Measurements from ENCODE around the gene PIP4K2A.
"Not testable (repeated sequence)": the region's sequence is repeated elsewhere in the genome, so short reads cannot be mapped to it uniquely, and the experiment has no call there.

Gene PIP4K2A

DNA sequence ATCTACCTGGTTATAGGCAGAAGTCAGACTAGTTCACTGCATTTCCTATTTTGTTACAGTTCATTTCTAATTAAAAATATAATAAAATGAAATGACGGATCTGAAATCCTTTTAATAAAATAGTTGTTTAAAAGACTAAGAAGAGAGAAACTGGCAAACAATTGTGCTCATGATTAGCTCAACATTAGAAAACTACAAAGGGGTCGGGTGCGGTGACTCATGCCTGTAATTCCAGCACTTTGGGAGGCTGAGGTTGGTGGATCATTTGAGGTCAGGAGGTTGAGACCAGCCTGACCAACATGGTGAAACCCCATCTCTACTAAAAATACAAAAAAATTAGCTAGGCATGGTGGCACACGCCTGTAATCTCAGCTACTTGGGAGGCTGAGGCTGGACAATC lies 27.3 kb upstream of the PIP4K2A start:
- H3K27me3 ChIP-seq (ENCODE audit: control insufficient read depth, insufficient read depth, low read length, poor library complexity, severe bottlenecking); H3K9me3 ChIP-seq (ENCODE audit: control insufficient read depth, low read length); H3K4me1 ChIP-seq (ENCODE audit: control insufficient read depth, insufficient read depth, low read length); H3K27ac ChIP-seq (ENCODE audit: insufficient read depth, low read depth, low read length, poor library complexity, severe bottlenecking); H3K36me3 ChIP-seq (ENCODE audit: control insufficient read depth, insufficient read depth, low read length); H3K4me3 ChIP-seq (ENCODE audit: insufficient read depth, low read depth, low read length): not testable (repeated sequence)
- WGBS, 2 experiments, result 92 to 96% methylated on average over 3 to 4 of the region's 4 CpGs

DNA sequence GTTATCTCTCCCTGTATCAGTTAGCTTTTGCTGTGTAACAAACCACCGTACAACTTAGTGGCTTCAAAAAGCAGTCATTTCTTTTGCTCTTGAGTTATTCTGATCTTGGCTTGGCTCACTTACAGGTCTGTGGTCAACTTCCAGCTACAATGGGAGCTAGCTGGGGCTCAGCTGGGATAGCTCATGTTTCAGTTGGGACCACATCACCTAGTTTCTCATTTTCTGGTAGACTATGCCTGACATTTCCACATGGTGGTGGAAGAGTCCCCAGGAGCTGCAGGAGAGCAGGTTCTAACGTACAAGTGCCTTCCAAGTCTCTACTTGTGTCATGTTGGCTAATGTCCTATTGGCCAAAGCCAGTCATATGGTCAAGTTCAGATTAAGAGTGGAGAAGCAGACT lies 25.8 kb upstream of the PIP4K2A start:
- Histone ChIP-seq H3K27ac (ENCODE audit: insufficient read depth, low read depth, low read length, poor library complexity, severe bottlenecking) (no peak overlapping the region), H3K9me3 (ENCODE audit: control insufficient read depth, low read length) (no peaks in the 10 kb centered on the region), H3K36me3 (ENCODE audit: control insufficient read depth, insufficient read depth, low read length) (no peaks in the 10 kb centered on the region), H3K4me3 (ENCODE audit: insufficient read depth, low read depth, low read length) (no peak overlapping the region), H3K27me3 (ENCODE audit: control insufficient read depth, insufficient read depth, low read length, poor library complexity, severe bottlenecking) (no peaks in the 10 kb centered on the region), H3K4me1 (ENCODE audit: control insufficient read depth, insufficient read depth, low read length) (no peaks in the 10 kb centered on the region)
- WGBS, 2 experiments, result 92 to 93% methylated on average over 2 of the region's 2 CpGs

DNA sequence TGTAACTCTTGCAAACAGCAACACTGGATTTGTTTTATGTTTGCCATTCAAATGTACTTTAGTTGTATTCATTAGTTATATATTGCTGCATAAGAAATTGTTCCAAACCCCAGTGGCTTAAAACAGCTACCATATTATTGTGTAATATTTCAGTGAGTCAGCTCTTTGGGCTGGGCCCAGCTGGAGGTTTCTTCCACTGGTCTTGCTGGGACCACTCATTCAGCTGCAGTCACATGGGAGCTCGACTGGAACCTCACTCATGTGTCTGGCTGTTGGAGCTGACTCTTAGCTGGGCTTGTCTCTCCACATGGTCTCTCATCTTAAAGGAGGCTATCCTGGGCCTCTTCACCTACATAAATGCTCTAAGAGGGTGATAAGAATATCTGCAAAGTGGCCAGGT lies 23.2 kb upstream of the PIP4K2A start:
- 72 to 89% methylated on average over 1 of the region's 1 CpG for WGBS, 2 experiments
- Histone ChIP-seq H3K4me3 (ENCODE audit: insufficient read depth, low read depth, low read length) (no peak overlapping the region), H3K36me3 (ENCODE audit: control insufficient read depth, insufficient read depth, low read length) (no peaks in the 10 kb centered on the region), H3K27ac (ENCODE audit: insufficient read depth, low read depth, low read length, poor library complexity, severe bottlenecking) (no peak overlapping the region), H3K27me3 (ENCODE audit: control insufficient read depth, insufficient read depth, low read length, poor library complexity, severe bottlenecking) (no peaks in the 10 kb centered on the region), H3K4me1 (ENCODE audit: control insufficient read depth, insufficient read depth, low read length) (no peaks in the 10 kb centered on the region), H3K9me3 (ENCODE audit: control insufficient read depth, low read length) (no peaks in the 10 kb centered on the region)

DNA sequence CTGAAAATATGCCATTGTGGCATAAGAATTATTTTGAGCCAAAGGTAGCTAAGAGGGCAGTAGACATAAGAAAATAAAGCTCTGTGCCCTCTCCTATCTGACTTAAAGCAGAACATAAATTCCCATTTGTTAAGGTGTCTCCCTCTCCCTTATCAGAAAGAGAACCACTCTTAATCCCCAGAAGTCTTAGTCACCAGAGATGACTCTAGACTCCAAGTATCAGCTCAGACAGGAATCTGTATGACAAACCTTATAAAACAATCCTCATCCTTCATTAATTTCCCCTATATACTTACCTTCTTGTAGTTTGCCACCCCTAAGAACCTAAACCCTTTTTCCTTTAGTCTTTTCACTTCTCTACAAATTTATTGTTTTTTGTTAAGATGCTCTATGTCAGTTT lies 21.8 kb upstream of the PIP4K2A start:
- H3K4me3 ChIP-seq (ENCODE audit: insufficient read depth, low read depth, low read length), result no peak overlapping the region
- H3K27ac ChIP-seq (ENCODE audit: insufficient read depth, low read depth, low read length, poor library complexity, severe bottlenecking), result no peak overlapping the region
- H3K27me3 ChIP-seq (ENCODE audit: control insufficient read depth, insufficient read depth, low read length, poor library complexity, severe bottlenecking), result no peaks in the 10 kb centered on the region
- H3K9me3 ChIP-seq (ENCODE audit: control insufficient read depth, low read length), result no peaks in the 10 kb centered on the region
- H3K36me3 ChIP-seq (ENCODE audit: control insufficient read depth, insufficient read depth, low read length), result no peaks in the 10 kb centered on the region
- H3K4me1 ChIP-seq (ENCODE audit: control insufficient read depth, insufficient read depth, low read length), result no peaks in the 10 kb centered on the region

DNA sequence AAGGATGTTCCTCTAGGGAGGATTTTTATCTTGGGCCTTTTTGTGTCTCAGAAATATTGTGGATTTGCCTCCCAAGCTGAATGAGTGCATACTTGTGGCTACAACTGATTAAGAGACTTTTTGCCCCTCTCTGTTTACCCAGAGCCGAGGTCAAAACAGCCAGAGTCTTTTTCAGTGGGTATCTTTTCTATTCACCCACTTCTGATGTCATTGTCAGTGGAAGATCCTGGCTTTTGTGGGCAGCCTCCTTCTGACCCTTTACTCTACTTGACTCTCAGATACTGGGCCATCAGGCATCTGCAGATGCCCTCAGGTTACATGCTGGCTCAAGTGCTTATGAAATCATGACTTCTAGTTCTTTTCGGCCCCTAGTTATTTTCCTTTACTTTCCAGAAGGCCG lies 19.6 kb upstream of the PIP4K2A start:
- no peaks in the 10 kb centered on the region for H3K9me3 ChIP-seq (ENCODE audit: control insufficient read depth, low read length)

DNA sequence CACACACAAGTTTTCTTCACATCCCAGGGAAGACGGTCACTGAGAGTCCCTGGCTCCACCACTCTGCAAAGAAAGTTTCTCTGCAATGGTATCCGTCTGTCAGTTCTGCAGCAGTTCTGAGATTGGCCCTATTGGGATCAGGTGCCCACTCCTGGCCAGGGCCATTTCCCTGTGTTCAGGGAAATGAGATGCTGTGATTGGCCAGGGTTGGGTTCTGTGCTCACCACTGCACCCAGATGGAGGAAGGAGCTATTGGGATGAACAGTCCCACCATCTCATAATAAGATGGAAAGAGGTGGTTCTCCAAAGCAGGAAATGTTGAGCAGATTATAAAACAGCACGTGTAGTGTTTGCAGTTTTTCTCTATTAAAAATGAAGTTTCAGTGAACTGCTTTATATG lies 13.3 kb upstream of the PIP4K2A start:
- Histone ChIP-seq H3K36me3 (ENCODE audit: control insufficient read depth, insufficient read depth, low read length) (no peaks in the 10 kb centered on the region), H3K27ac (ENCODE audit: insufficient read depth, low read depth, low read length, poor library complexity, severe bottlenecking) (no peak overlapping the region), H3K4me1 (ENCODE audit: control insufficient read depth, insufficient read depth, low read length) (no peaks in the 10 kb centered on the region), H3K4me3 (ENCODE audit: insufficient read depth, low read depth, low read length) (no peak overlapping the region), H3K9me3 (ENCODE audit: control insufficient read depth, low read length) (no peaks in the 10 kb centered on the region), H3K27me3 (ENCODE audit: control insufficient read depth, insufficient read depth, low read length, poor library complexity, severe bottlenecking) (no peaks in the 10 kb centered on the region)
- 85 to 95% methylated on average over 3 of the region's 3 CpGs for WGBS, 2 experiments

More for the DNA sequence above, 19.6 kb upstream of the PIP4K2A start:
- 96% methylated on average over 3 of the region's 3 CpGs for WGBS, 2 experiments
- Histone ChIP-seq H3K4me1 (ENCODE audit: control insufficient read depth, insufficient read depth, low read length) (no peaks in the 10 kb centered on the region), H3K36me3 (ENCODE audit: control insufficient read depth, insufficient read depth, low read length) (no peaks in the 10 kb centered on the region), H3K27me3 (ENCODE audit: control insufficient read depth, insufficient read depth, low read length, poor library complexity, severe bottlenecking) (no peaks in the 10 kb centered on the region), H3K27ac (ENCODE audit: insufficient read depth, low read depth, low read length, poor library complexity, severe bottlenecking) (no peak overlapping the region), H3K4me3 (ENCODE audit: insufficient read depth, low read depth, low read length) (no peak overlapping the region)

DNA sequence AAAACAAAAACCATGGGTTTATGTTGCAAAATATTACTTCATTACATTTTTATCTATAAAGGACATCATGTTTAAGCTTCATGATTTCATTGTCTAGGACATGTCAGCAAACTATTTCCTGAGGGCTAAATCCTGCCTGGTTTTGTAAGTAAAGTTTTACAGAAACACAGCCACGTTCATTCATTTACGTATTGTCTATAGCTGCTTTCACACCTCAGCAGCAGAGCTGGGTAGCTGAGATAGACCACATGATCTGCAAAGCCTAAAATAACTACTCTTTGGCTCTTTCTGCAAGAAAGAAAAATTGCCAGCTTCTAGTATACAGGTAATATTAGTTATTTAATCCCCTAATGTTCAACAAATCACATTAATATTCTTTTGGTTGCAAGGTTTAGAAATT lies 12.7 kb upstream of the PIP4K2A start:
- H3K4me3 ChIP-seq (ENCODE audit: insufficient read depth, low read depth, low read length), result no peak overlapping the region
- WGBS, 2 experiments, result 71 to 78% methylated on average over 2 of the region's 2 CpGs

DNA sequence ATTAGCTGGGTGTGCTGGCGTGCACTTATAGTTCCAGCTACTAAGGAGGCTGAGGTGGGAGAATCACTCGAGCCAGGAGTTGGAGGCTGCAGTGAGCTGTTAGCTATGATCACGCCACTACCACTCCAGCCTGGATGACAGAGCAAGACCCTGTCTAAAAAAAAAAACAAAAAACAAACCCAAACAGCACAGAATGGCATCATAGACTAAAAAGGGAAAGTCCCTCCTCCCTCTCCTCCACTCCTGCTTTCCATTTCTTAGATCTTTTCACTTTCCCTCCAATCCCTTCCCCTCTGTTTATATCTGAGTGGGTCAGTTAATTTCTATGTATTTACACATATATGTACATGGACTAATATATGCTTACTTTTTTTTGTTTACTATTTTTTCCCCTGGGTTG lies 10.4 kb upstream of the PIP4K2A start:
- H3K4me3 ChIP-seq (ENCODE audit: insufficient read depth, low read depth, low read length), result no peak overlapping the region
- H3K4me1 ChIP-seq (ENCODE audit: control insufficient read depth, insufficient read depth, low read length), result no peaks in the 10 kb centered on the region
- 92 to 95% methylated on average over 3 of the region's 3 CpGs for WGBS, 2 experiments
- no peaks in the 10 kb centered on the region for H3K36me3 ChIP-seq (ENCODE audit: control insufficient read depth, insufficient read depth, low read length)
- H3K27me3 ChIP-seq (ENCODE audit: control insufficient read depth, insufficient read depth, low read length, poor library complexity, severe bottlenecking), result no peaks in the 10 kb centered on the region
- H3K9me3 ChIP-seq (ENCODE audit: control insufficient read depth, low read length), result no peaks in the 10 kb centered on the region
- no peak overlapping the region for H3K27ac ChIP-seq (ENCODE audit: insufficient read depth, low read depth, low read length, poor library complexity, severe bottlenecking)

More for the DNA sequence above, 12.7 kb upstream of the PIP4K2A start:
- Histone ChIP-seq H3K9me3 (ENCODE audit: control insufficient read depth, low read length) (no peaks in the 10 kb centered on the region), H3K36me3 (ENCODE audit: control insufficient read depth, insufficient read depth, low read length) (no peaks in the 10 kb centered on the region), H3K27me3 (ENCODE audit: control insufficient read depth, insufficient read depth, low read length, poor library complexity, severe bottlenecking) (no peaks in the 10 kb centered on the region), H3K4me1 (ENCODE audit: control insufficient read depth, insufficient read depth, low read length) (no peaks in the 10 kb centered on the region), H3K27ac (ENCODE audit: insufficient read depth, low read depth, low read length, poor library complexity, severe bottlenecking) (no peak overlapping the region)

DNA sequence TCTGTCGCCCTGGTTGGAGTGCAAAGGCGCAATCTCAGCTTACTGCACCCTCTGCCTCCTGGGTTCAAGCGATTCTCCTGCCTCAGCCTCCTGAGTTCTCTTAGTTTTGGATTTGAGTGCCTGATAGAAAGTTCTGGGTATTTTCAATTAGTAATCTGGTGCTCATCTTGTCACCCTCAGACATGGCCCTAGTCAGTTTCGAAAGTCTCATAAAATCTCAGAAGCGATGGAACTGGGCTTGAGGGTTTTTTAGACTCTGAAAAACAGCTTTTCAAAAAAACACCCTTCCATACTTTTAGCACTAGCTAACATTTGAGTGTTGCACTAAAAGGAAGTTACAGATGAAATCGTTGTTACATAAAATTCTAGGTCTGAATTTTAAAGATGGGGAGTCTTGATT lies 9.4 kb upstream of the PIP4K2A start:
- WGBS, 2 experiments, result 92% methylated on average over 6 of the region's 6 CpGs

DNA sequence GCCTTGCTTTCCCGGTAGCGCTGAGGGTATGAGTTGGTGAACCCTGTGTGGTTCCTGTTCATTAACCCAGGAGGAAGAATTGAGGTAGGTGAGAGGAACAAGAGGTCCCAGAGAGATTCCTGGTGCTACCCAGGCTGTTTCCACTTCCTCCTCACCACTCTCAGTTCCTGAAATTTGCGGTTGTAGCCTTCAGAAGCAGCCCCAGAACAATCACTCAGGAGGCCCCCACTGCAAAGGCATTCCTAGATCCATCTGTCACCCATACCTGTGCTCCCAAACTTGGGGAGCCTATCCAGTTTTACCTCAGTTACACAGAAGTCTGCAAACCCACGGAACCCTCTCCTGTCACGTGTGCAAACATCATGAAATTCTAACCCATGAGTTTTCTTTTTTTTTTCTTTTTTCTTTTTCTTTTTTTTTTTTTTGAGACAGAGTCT lies 9.0 kb upstream of the PIP4K2A start:
- Histone ChIP-seq H3K4me3 (ENCODE audit: insufficient read depth, low read depth, low read length) (no peak overlapping the region), H3K9me3 (ENCODE audit: control insufficient read depth, low read length) (no peaks in the 10 kb centered on the region), H3K36me3 (ENCODE audit: control insufficient read depth, insufficient read depth, low read length) (no peaks in the 10 kb centered on the region), H3K27ac (ENCODE audit: insufficient read depth, low read depth, low read length, poor library complexity, severe bottlenecking) (no peak overlapping the region), H3K4me1 (ENCODE audit: control insufficient read depth, insufficient read depth, low read length) (no peaks in the 10 kb centered on the region), H3K27me3 (ENCODE audit: control insufficient read depth, insufficient read depth, low read length, poor library complexity, severe bottlenecking) (no peaks in the 10 kb centered on the region)
- 88 to 94% methylated on average over 5 of the region's 5 CpGs for WGBS, 2 experiments

More for the DNA sequence above, 9.4 kb upstream of the PIP4K2A start:
- Histone ChIP-seq H3K4me3 (ENCODE audit: insufficient read depth, low read depth, low read length) (no peak overlapping the region), H3K9me3 (ENCODE audit: control insufficient read depth, low read length) (no peaks in the 10 kb centered on the region), H3K27me3 (ENCODE audit: control insufficient read depth, insufficient read depth, low read length, poor library complexity, severe bottlenecking) (no peaks in the 10 kb centered on the region), H3K36me3 (ENCODE audit: control insufficient read depth, insufficient read depth, low read length) (no peaks in the 10 kb centered on the region), H3K4me1 (ENCODE audit: control insufficient read depth, insufficient read depth, low read length) (no peaks in the 10 kb centered on the region), H3K27ac (ENCODE audit: insufficient read depth, low read depth, low read length, poor library complexity, severe bottlenecking) (no peak overlapping the region)

DNA sequence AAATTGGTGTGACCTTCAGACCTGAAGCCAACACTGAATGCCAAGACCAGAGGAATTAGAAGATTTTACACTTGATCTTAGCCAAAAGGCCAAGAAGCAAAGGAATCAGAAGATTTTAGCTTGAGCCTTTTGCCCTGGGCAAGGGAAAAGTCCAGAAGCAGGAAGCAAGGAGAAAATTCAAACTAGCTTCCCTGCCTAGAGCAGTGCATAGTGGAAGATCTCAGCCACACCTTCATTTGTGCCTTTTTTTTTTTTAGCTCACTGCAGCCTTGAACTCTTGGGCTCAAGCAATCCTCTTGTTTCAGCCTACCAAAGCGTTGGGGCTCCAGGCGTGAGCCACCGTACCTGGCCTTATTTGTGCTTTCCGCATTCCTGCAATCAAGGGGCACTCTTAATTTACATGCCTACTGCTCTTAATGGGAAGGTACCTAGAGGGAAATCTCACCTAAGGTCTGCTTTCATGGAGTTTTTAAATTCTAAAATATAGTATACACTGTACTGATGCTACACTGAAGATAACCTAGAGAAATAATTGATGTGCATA lies 8.3 kb upstream of the PIP4K2A start:
- WGBS, 2 experiments, result 75 to 80% methylated on average over 4 of the region's 4 CpGs
- Histone ChIP-seq H3K4me3 (ENCODE audit: insufficient read depth, low read depth, low read length) (no peak overlapping the region), H3K27me3 (ENCODE audit: control insufficient read depth, insufficient read depth, low read length, poor library complexity, severe bottlenecking) (no peaks in the 10 kb centered on the region), H3K9me3 (ENCODE audit: control insufficient read depth, low read length) (no peaks in the 10 kb centered on the region), H3K27ac (ENCODE audit: insufficient read depth, low read depth, low read length, poor library complexity, severe bottlenecking) (no peak overlapping the region), H3K36me3 (ENCODE audit: control insufficient read depth, insufficient read depth, low read length) (no peaks in the 10 kb centered on the region), H3K4me1 (ENCODE audit: control insufficient read depth, insufficient read depth, low read length) (no peaks in the 10 kb centered on the region)

All from ectodermal cell (in vitro differentiated cells).